Measurements from ENCODE around the gene PDLIM7.

The PDLIM7 gene

GRCh38 chr5:177472460-177473442, 24.7 kb downstream of the PDLIM7 start:
- DNase-seq, result peak; percentile 88
- ATAC-seq, result peak; percentile 62

- peak; percentile 64 for ATAC-seq
- DNase-seq, result peak; percentile 75
These were observed 25.6 kb downstream of the PDLIM7 start for GRCh38 chr5:177471610-177472356.

- no peak for DNase-seq
- ATAC-seq, result no peak
These were observed 26.5 kb downstream of the PDLIM7 start for GRCh38 chr5:177470759-177471536.

GRCh38 chr5:177469750-177470525, 27.5 kb downstream of the PDLIM7 start:
- ATAC-seq (no peak), DNase-seq (no peak)

- DNase-seq, result no peak
- ATAC-seq, result no peak
These were observed 28.4 kb downstream of the PDLIM7 start for GRCh38 chr5:177468685-177469628.

- ATAC-seq, result no peak
- no peak for DNase-seq
These were observed 29.1 kb downstream of the PDLIM7 start for GRCh38 chr5:177468329-177468684.

GRCh38 chr5:177467436-177467835, 30.0 kb downstream of the PDLIM7 start:
- DNase-seq, result no peak
- no peak for ATAC-seq

- DNase-seq, result no peak
- no peak for ATAC-seq
These were observed 30.5 kb downstream of the PDLIM7 start for GRCh38 chr5:177466861-177467260.

- DNase-seq (no peak), ATAC-seq (no peak)
These were observed 32.4 kb downstream of the PDLIM7 start for GRCh38 chr5:177465044-177465443.

- ATAC-seq (no peak), DNase-seq (no peak)
These were observed 35.3 kb downstream of the PDLIM7 start for GRCh38 chr5:177462021-177462670.

- DNase-seq (no peak), ATAC-seq (no peak)
These were observed 37.4 kb downstream of the PDLIM7 start for GRCh38 chr5:177459819-177460628.

GRCh38 chr5:177459357-177459756, 38.0 kb downstream of the PDLIM7 start:
- ATAC-seq, result no peak

GRCh38 chr5:177458912-177459350, 38.5 kb downstream of the PDLIM7 start:
- no peak for ATAC-seq
- DNase-seq, result no peak

More at GRCh38 chr5:177459357-177459756, 38.0 kb downstream of the PDLIM7 start:
- DNase-seq, result no peak

- DNase-seq (no peak), ATAC-seq (no peak)
These were observed 39.3 kb downstream of the PDLIM7 start for GRCh38 chr5:177457852-177458681.

- peak; percentile 73 for DNase-seq
These were observed 40.2 kb downstream of the PDLIM7 start for GRCh38 chr5:177456976-177457851.

GRCh38 chr5:177456591-177456964, 40.8 kb downstream of the PDLIM7 start:
- DNase-seq, result no peak
- ATAC-seq, result no peak

More at GRCh38 chr5:177456976-177457851, 40.2 kb downstream of the PDLIM7 start:
- peak; percentile 21 for ATAC-seq

All from stimulated activated naive CD8-positive, alpha-beta T cell treated with anti-CD3 and anti-CD28 coated beads, Interleukin-15, Interleukin-2, amounts not matched to agents 100 U/mL and 50 U/mL, for 24 hours (primary cell).